Mesenchymal stem cell (in vitro differentiated cells and primary cell): Measurements from ENCODE around the gene BMAL1.
"Not testable (repeated sequence)": the region's sequence is repeated elsewhere in the genome, so short reads cannot be mapped to it uniquely, and the experiment has no call there.

ENCODE experiments used
- DNase-seq: peaks from one replicate; pipeline ENCODE4 v3.0.0-alpha.2; 2013
- H2AFZ ChIP-seq: one replicate; pipeline ENCODE4 v1.6.1; 2013; ENCODE audit warnings: low read depth, mild to moderate bottlenecking, control low read depth, inconsistent platforms, low read length, moderate library complexity
- H2AK5ac ChIP-seq: 2 replicates; pipeline ENCODE4 v1.6.1; 2013; ENCODE audit warnings: low read length, moderate library complexity, mild to moderate bottlenecking, inconsistent platforms; ENCODE audit not compliant: severe bottlenecking
- H2BK120ac ChIP-seq: one replicate; pipeline ENCODE4 v1.6.1; 2013; ENCODE audit warnings: low read depth, mild to moderate bottlenecking, inconsistent platforms, low read length, moderate library complexity
- H2BK12ac ChIP-seq, 2 experiments: one replicate each; pipeline ENCODE4 v1.6.1; 2013; ENCODE audit warnings: inconsistent platforms in 2 of 2, low read length in 2 of 2, mild to moderate bottlenecking in 2 of 2, moderate library complexity in 2 of 2, control low read depth in 1 of 2
- H2BK15ac ChIP-seq: one replicate; pipeline ENCODE4 v1.6.1; 2013; ENCODE audit warnings: mild to moderate bottlenecking, low read depth, inconsistent platforms; ENCODE audit not compliant: poor library complexity, severe bottlenecking
- H2BK5ac ChIP-seq: 2 replicates; pipeline ENCODE4 v1.6.1; 2013; ENCODE audit warnings: low read depth, mild to moderate bottlenecking, low read length, control low read depth, inconsistent platforms; ENCODE audit not compliant: poor library complexity, severe bottlenecking
- H3K14ac ChIP-seq, 2 experiments: one replicate each; pipeline ENCODE4 v1.6.1; 2013; ENCODE audit warnings: inconsistent platforms in 2 of 2, low read length in 2 of 2, control low read depth in 1 of 2, mild to moderate bottlenecking in 1 of 2, moderate library complexity in 1 of 2
- H3K18ac ChIP-seq, 2 experiments: one replicate each; pipeline ENCODE4 v1.6.1; 2013; ENCODE audit warnings: inconsistent platforms in 2 of 2, low read length in 2 of 2, control low read depth in 1 of 2, low read depth in 1 of 2, mild to moderate bottlenecking in 1 of 2
- H3K23ac ChIP-seq, 2 experiments: one replicate each; pipeline ENCODE4 v1.6.1; 2013; ENCODE audit warnings: inconsistent platforms in 2 of 2, low read length in 2 of 2, mild to moderate bottlenecking in 2 of 2, moderate library complexity in 2 of 2, control low read depth in 1 of 2
- H3K27ac ChIP-seq: 2 replicates; pipeline ENCODE4 v1.5.1; 2013; ENCODE audit warnings: mild to moderate bottlenecking, moderate library complexity, low read length, control low read depth, inconsistent platforms; ENCODE audit not compliant: poor library complexity, severe bottlenecking
- H3K27me3 ChIP-seq, 2 experiments: 2 replicates each; pipeline versions ENCODE4 v1.6.1 to v1.7.0; 2013; ENCODE audit warnings: low read length in 2 of 2, mild to moderate bottlenecking in 2 of 2, moderate library complexity in 2 of 2, control low read depth in 1 of 2, inconsistent platforms in 1 of 2; ENCODE audit not compliant: control insufficient read depth in 1 of 2, insufficient read depth in 1 of 2
- H3K36me3 ChIP-seq, 2 experiments: 2 replicates each; pipeline versions ENCODE4 v1.6.1 to v1.7.0; 2013; ENCODE audit warnings: low read length in 2 of 2, control low read depth in 1 of 2, inconsistent platforms in 1 of 2, low read depth in 1 of 2, mild to moderate bottlenecking in 1 of 2; ENCODE audit not compliant: insufficient read depth in 2 of 2, control insufficient read depth in 1 of 2
- H3K4ac ChIP-seq, 2 experiments: one replicate each; pipeline ENCODE4 v1.6.1; 2013; ENCODE audit warnings: inconsistent platforms in 2 of 2, low read length in 2 of 2, mild to moderate bottlenecking in 2 of 2, moderate library complexity in 2 of 2, control low read depth in 1 of 2, low read depth in 1 of 2
- H3K4me1 ChIP-seq: 2 replicates; pipeline ENCODE4 v1.6.1; 2013; ENCODE audit warnings: low read depth, low read length, control low read depth; ENCODE audit not compliant: control insufficient read depth, insufficient read depth
- H3K4me2 ChIP-seq: 2 replicates; pipeline ENCODE4 v1.6.1; 2013; ENCODE audit warnings: low read length, mild to moderate bottlenecking, inconsistent platforms; ENCODE audit not compliant: poor library complexity, severe bottlenecking
- H3K4me3 ChIP-seq, 2 experiments: 2 replicates each; pipeline versions ENCODE4 v1.5.1 to v1.7.0; 2013; ENCODE audit warnings: low read length in 2 of 2, mild to moderate bottlenecking in 2 of 2, control low read depth in 1 of 2, low read depth in 1 of 2; ENCODE audit not compliant: insufficient read depth in 1 of 2
- H3K79me1 ChIP-seq: replicated peaks from 2 replicates; pipeline ENCODE4 v1.6.1; 2013; ENCODE audit warnings: mild to moderate bottlenecking, control low read depth, low read length, inconsistent platforms; ENCODE audit not compliant: poor library complexity, severe bottlenecking
- H3K9ac ChIP-seq: 2 replicates; pipeline ENCODE4 v1.7.0; 2013; ENCODE audit warnings: mild to moderate bottlenecking, low read length, moderate library complexity
- H3K9me3 ChIP-seq: 2 replicates; pipeline ENCODE4 v1.7.0; 2013; ENCODE audit warnings: mild to moderate bottlenecking, low read length; ENCODE audit not compliant: control insufficient read depth
- H4K8ac ChIP-seq: one replicate; pipeline ENCODE4 v1.6.1; 2013; ENCODE audit warnings: inconsistent platforms, mild to moderate bottlenecking, low read length, moderate library complexity
- H4K91ac ChIP-seq: one replicate; pipeline ENCODE4 v1.6.1; 2013; ENCODE audit warnings: mild to moderate bottlenecking, low read length, inconsistent platforms
- WGBS: methylation state at CpG from one replicate; pipeline ENCODE4 v1.1.7; 2013; ENCODE audit warnings: mixed read lengths; 5-methylcytosine and 5-hydroxymethylcytosine counted together

BMAL1 gene

DNA sequence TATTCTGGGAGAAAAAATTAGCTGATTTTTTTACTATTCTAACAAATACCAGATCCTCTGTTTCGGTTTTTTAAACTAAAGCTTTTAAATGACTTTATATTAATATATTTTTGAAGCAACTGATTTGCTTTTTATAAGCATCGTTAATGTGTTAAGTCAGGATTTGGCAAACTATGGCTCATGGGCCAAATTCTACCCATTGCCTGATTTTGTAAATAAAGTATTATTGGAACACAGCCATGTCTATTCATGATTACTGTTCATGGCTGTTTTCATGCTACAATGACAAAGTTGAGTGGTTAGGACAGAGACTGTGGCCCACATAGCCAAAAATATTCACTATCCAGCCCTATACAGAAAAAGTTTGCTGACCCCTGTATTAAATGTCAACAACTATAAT, 155.8 kb downstream of the BMAL1 start:
- Histone ChIP-seq H3K9ac (no peak overlapping the region), H3K9me3 (peaks cover 13% of the 10 kb centered on the region), H3K27me3 (no peaks in the 10 kb centered on the region), H2BK12ac (no peak overlapping the region), H3K14ac (no peak overlapping the region), H2BK5ac (no peak overlapping the region), H3K4me3 (no peak overlapping the region), H2BK15ac (no peak overlapping the region), H2AK5ac (no peak overlapping the region), H2AFZ (no peak overlapping the region), H3K27ac (no peak overlapping the region), H3K23ac (no peak overlapping the region), H3K18ac (no peak overlapping the region), H4K8ac (no peak overlapping the region), H3K36me3 (no peaks in the 10 kb centered on the region), H4K91ac (no peak overlapping the region), H3K4me2 (no peak overlapping the region), H2BK120ac (no peak overlapping the region), H3K4ac (no peak overlapping the region), H3K4me1 (peaks cover 1% of the 10 kb centered on the region), H3K79me1 (peaks cover 8% of the 10 kb centered on the region)
- 100% methylated on average over 1 of the region's 2 CpGs for WGBS
- no peak for DNase-seq

DNA sequence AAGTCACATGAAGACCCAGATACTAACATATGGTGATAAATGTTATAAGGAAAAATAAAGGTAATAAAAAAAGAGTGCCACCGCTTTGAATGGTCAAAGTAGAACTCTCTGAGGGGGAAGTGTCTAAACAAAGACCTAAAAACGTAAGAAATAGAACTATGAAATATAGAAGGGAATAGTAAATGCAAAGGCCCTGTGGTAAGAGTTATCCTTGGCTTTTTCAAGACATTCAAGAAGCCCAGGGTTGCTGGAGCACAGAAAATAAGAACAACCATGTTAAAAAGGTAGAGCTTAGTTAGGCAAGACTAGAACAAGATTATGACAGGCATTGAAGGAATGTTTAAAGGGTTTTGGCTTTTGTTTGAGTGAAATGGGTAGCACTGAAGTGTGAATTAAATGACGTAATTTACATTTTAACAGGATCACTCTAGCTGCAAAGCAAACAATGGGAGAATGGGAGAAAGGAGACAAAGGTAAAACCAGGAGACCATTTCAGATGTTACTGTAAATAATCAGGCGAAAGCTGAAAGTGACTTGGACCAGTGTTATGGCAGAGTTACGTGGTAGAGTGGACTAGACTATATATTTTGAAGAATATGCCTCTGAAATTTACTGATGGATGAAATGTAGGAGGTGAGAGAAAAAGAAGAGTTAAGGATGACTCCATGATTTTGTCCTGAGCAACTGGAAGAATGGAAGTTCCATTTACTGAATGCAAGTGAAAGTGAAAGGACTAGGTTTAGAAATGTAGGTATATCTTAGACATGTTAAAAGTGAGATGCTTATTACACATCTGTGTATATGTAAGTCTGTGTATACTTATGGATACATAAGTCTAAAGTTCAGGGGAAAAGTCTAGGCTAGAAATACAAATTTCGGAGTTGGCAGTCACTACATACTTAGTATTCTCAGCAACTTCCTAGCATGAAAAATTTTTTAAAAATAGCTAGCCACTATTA, 156.9 kb downstream of the BMAL1 start:
- no peak overlapping the region for H4K8ac ChIP-seq
- no peaks in the 10 kb centered on the region for H3K36me3 ChIP-seq
- H2AFZ ChIP-seq, result no peak overlapping the region
- peaks cover 8% of the 10 kb centered on the region for H3K79me1 ChIP-seq
- no peak overlapping the region for H2BK12ac ChIP-seq
- no peak overlapping the region for H2BK5ac ChIP-seq
- peaks cover 3% of the 10 kb centered on the region for H3K9me3 ChIP-seq
- no peak overlapping the region for H4K91ac ChIP-seq
- H2BK120ac ChIP-seq, result no peak overlapping the region
- no peak overlapping the region for H2BK15ac ChIP-seq
- H2AK5ac ChIP-seq, result no peak overlapping the region
- peak overlapping the region; percentile 73 for H3K27ac ChIP-seq
- H3K4me2 ChIP-seq, result no peak overlapping the region
- WGBS, result 88% methylated on average over 5 of the region's 6 CpGs
- no peak overlapping the region for H3K18ac ChIP-seq
- no peak overlapping the region for H3K4me3 ChIP-seq
- peak; percentile 30 for DNase-seq
- H3K27me3 ChIP-seq, result no peaks in the 10 kb centered on the region
- H3K4ac ChIP-seq, result no peak overlapping the region
- H3K9ac ChIP-seq, result no peak overlapping the region
- H3K14ac ChIP-seq, result no peak overlapping the region
- H3K23ac ChIP-seq, result no peak overlapping the region
- H3K4me1 ChIP-seq, result peaks cover 1% of the 10 kb centered on the region

DNA sequence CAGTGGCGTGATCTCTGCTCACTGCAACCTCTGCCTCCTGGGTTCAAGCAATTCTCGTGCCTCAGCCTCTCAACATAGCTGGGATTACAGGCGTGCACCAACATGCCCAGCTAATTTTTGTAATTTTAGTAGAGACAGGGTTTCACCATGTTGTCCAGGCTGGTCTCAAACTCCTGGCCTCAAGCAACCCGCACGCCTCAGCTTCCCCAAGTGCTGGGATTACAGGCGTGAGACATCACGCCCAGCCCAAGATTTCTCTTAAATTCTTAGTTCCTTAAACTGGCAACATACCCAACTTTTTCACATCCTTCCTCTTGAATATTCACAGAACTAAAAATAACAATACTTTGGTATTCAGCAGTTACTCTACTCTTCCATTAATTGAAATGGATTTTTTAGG, 159.2 kb downstream of the BMAL1 start:
- DNase-seq, H2BK5ac ChIP-seq, H3K36me3 ChIP-seq, H2BK120ac ChIP-seq, H3K4me3 ChIP-seq, H3K14ac ChIP-seq, H3K18ac ChIP-seq, H3K9ac ChIP-seq, H3K23ac ChIP-seq, H2BK12ac ChIP-seq, H3K27ac ChIP-seq, H4K91ac ChIP-seq, H4K8ac ChIP-seq, H2AFZ ChIP-seq, H3K79me1 ChIP-seq, H3K4me2 ChIP-seq, H3K4ac ChIP-seq, H3K9me3 ChIP-seq, H3K4me1 ChIP-seq, H3K27me3 ChIP-seq, H2BK15ac ChIP-seq, H2AK5ac ChIP-seq: not testable (repeated sequence)
- WGBS, result 97% methylated on average over 7 of the region's 7 CpGs
